ENCODE results near the gene MIS18A. TPM values are rescaled to one million over a fixed set of nuclear protein-coding genes. Genes with fewer than 3 reads are reported as not detected.
"Not testable (repeated sequence)": the region's sequence is repeated elsewhere in the genome, so short reads cannot be mapped to it uniquely, and the experiment has no call there.

The MIS18A gene
- total RNA-seq, 1 experiment from 2014 or later: 10.5 TPM

- in situ Hi-C loops (cut with HindIII; ENCODE audit: low pct_unique_long_range_greater_than_20kb, low sequenced_read_pairs): no loop called here
- no peak for DNase-seq (ENCODE audit: low read depth, low spot score)
Observed at GRCh38 chr21:32270748-32271147, 8.1 kb downstream of the MIS18A start.

- in situ Hi-C loops (cut with HindIII; ENCODE audit: low pct_unique_long_range_greater_than_20kb, low sequenced_read_pairs); DNase-seq (ENCODE audit: low read depth, low spot score): not testable (repeated sequence)
Observed at GRCh38 chr21:32265321-32265720, 13.5 kb downstream of the MIS18A start.

DNA sequence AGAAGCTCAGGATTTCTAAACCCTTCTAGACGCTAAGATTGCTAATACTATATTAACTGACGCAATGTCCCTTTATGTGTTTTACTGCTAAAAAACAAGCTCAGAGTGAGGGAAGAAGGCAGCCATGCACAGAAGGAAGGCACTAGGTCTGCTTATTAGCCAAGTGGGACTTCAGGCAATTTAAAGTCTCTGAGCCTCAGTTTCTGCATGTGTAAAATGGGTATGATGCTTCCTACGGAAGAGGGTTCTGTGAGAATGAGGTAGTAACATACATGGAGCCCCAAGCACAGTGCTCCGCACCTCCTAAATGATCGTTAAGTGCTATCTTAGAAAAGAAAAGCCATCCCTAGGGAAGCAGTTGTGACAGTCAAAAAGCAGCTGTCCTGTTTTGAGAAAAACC, 16.9 kb downstream of the MIS18A start:
- DNase-seq (ENCODE audit: low read depth, low spot score): no peak
- in situ Hi-C loops (cut with HindIII; ENCODE audit: low pct_unique_long_range_greater_than_20kb, low sequenced_read_pairs): no loop called here

DNA sequence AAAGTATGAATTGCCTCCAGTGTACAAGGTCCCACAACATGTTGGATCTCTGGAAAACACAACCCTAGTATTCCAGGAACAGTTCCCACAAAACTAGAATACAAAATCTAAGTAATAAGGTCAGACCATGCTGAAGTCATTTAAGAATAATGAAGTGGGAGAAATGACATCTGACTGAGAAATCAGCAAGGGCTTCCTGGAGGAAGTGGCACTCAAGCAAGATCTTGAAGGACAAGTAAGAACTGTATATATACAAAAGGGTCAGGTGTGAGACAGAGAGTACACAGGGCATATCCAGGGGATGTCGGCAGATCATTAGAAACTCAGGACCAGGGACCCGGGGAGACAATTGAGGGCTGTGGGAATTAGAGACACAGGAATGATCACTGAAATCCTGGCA, 18.7 kb downstream of the MIS18A start:
- in situ Hi-C loops (cut with HindIII; ENCODE audit: low pct_unique_long_range_greater_than_20kb, low sequenced_read_pairs): no loop called here
- DNase-seq (ENCODE audit: low read depth, low spot score): no peak

GRCh38 chr21:32258786-32259048, 20.1 kb downstream of the MIS18A start:
- DNase-seq (ENCODE audit: low read depth, low spot score); in situ Hi-C loops (cut with HindIII; ENCODE audit: low pct_unique_long_range_greater_than_20kb, low sequenced_read_pairs): not testable (repeated sequence)

GRCh38 chr21:32257962-32258785, 20.7 kb downstream of the MIS18A start:
- DNase-seq (ENCODE audit: low read depth, low spot score): peak; percentile 85
- in situ Hi-C loops (cut with HindIII; ENCODE audit: low pct_unique_long_range_greater_than_20kb, low sequenced_read_pairs): no loop called here

DNA sequence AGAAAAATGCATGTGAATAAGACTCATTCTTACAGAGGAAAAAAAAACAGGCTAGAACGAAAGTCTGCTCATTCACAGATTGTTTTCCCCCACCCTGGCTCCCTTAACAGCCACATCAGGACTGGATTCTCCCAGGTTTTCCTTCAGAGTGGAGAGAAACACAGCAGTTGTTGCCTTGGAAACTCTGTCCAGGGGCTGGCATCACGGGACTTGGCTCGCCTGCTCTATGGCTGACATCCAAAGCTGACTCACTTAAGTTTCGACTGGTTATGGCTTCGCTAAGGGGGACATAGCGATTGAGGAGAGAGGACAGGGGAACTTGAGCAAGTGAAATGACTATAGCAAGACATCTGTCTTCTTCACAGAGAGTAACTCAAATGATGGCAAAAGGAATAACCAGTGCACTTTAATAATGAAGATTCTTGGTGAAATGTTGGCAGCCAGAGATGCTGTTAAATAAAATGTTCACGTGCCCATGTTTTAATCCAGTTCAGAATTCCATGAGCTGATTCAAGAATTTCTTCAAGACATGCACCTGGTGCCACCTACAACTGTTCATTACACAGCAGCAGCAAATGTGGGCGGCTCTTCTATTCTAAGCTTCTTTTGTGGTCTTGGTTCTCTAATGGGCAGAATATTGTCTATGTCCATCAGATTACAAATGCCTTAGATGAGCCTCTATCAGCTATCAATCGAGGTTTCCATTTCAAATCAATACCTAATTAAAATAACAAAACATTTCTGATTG, 21.8 kb downstream of the MIS18A start:
- in situ Hi-C loops (cut with HindIII; ENCODE audit: low pct_unique_long_range_greater_than_20kb, low sequenced_read_pairs): no loop called here

DNA sequence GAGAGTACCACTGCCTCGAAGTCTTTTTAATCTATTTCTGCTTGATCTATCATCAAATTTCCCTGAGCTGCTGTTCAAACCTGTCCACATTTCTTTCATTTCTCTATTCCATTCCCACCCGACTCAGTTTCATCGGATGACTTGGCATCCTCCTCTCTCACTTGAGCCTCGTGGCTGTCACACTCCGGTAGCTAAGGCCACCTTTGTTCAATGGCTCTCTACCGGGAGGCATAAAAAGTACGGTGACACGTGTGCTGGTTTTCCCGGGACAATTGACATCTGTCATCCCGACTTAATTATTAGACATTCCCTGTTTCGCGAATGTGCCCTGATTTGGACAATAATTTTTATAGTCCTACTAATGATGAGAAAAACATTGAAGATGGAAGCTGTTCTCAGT, 22.6 kb downstream of the MIS18A start:
- no peak for DNase-seq (ENCODE audit: low read depth, low spot score)
- in situ Hi-C loops (cut with HindIII; ENCODE audit: low pct_unique_long_range_greater_than_20kb, low sequenced_read_pairs): no loop called here

More for the DNA sequence above, 21.8 kb downstream of the MIS18A start:
- peak; percentile 67 for DNase-seq (ENCODE audit: low read depth, low spot score)

- no peak for DNase-seq (ENCODE audit: low read depth, low spot score)
- in situ Hi-C loops (cut with HindIII; ENCODE audit: low pct_unique_long_range_greater_than_20kb, low sequenced_read_pairs): no loop called here
Observed at GRCh38 chr21:32253215-32253641, 25.6 kb downstream of the MIS18A start.

DNA sequence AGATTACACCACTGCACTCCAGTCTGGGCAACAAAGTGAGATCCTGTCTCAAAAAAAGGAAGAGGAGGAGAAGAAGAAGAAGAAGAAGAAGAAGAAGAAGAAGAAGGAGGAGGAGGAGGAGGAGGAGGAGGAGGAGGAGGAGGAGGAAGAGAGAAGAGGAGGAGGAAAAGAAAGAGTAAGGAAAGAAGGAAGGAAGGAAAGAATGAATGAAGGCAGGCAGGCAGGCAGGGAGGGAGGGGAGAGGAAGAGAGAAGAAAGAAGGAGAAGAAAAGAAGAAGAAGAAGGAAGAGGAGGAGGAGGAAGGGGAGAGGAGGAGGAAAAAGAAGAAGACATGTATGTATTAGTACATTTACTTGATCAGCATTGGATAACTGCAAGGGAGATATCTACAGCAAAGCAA, 26.7 kb downstream of the MIS18A start:
- in situ Hi-C loops (cut with HindIII; ENCODE audit: low pct_unique_long_range_greater_than_20kb, low sequenced_read_pairs): no loop called here

GRCh38 chr21:32249511-32250280, 29.2 kb downstream of the MIS18A start:
- in situ Hi-C loops (cut with HindIII; ENCODE audit: low pct_unique_long_range_greater_than_20kb, low sequenced_read_pairs): no loop called here
- no peak for DNase-seq (ENCODE audit: low read depth, low spot score)

More for the DNA sequence above, 26.7 kb downstream of the MIS18A start:
- DNase-seq (ENCODE audit: low read depth, low spot score): no peak

- in situ Hi-C loops (cut with HindIII; ENCODE audit: low pct_unique_long_range_greater_than_20kb, low sequenced_read_pairs): no loop called here
Observed at GRCh38 chr21:32248571-32249461, 30.0 kb downstream of the MIS18A start.

GRCh38 chr21:32246571-32247140, 32.2 kb downstream of the MIS18A start:
- in situ Hi-C loops (cut with HindIII; ENCODE audit: low pct_unique_long_range_greater_than_20kb, low sequenced_read_pairs): no loop called here
- no peak for DNase-seq (ENCODE audit: low read depth, low spot score)

More at GRCh38 chr21:32248571-32249461, 30.0 kb downstream of the MIS18A start:
- no peak for DNase-seq (ENCODE audit: low read depth, low spot score)

GRCh38 chr21:32245971-32246370, 32.9 kb downstream of the MIS18A start:
- in situ Hi-C loops (cut with HindIII; ENCODE audit: low pct_unique_long_range_greater_than_20kb, low sequenced_read_pairs): no loop called here
- DNase-seq (ENCODE audit: low read depth, low spot score): no peak

DNA sequence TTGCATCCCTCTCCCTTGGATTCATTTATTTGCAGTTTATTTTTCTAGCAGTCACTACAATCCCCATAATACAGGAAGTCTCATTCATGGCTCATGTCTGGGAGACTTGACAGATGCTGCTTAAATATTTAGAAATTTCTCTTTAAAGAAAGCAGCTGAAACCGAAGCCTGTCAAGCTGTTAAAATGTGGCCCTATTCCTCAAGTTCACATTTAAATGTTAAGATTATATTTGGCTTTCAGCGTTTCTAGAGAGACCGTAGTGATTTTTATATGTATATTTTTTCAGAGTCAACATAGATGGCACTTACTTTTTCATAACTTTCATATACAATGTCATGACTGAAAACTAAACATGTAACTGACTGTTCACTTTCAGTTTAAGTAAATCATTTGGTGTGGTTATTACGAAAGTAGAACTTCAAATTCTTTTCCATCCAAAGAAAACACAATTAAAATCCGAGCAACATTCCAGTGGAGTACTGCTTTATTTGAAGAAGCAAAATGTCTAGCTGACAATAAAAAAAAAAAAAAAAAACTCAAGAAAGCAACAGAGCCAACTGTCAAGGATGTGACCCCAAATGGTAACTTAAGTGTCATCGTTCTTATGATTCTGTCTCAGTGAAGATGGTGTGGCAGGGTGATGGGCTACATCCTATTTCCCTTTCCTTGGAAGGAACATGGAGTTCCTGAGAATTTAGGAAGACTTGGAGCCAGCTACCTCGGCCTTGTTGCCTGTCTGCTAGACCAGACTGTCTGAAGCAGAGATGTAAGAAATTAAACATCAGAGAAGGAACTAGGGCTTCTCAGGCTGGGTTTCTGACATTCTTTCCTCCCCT, 37.8 kb downstream of the MIS18A start:
- in situ Hi-C loops (cut with HindIII; ENCODE audit: low pct_unique_long_range_greater_than_20kb, low sequenced_read_pairs): no loop called here
- DNase-seq (ENCODE audit: low read depth, low spot score): no peak

DNA sequence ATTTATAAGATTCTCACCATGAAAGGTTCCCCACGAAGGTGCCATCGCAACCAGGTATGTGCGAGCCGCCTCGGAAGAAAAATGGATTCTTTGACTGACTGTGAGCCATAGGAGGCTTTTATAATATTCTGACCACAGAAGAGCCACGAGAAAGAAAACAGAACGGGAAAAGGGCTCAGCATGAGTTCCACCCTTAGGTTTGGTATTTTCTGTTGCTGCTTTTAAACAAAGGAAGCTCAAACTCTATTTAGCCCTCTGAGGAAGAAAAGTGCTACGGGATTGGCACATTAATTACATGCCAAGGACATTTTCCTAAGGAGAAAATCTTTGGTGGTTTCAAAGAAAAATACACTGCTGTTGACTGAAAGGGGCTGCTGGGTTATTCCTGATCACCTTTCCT, 39.3 kb downstream of the MIS18A start:
- no peak for DNase-seq (ENCODE audit: low read depth, low spot score)
- in situ Hi-C loops (cut with HindIII; ENCODE audit: low pct_unique_long_range_greater_than_20kb, low sequenced_read_pairs): no loop called here
